BE2C (cell line): Measurements from ENCODE around the gene CFAP157.

Experiments
- DNase-seq: peaks from one replicate; pipeline ENCODE4 v3.0.0-alpha.2; 2020
- H3K27me3 ChIP-seq: fragments of 250-450 bp; sonication (Bioruptor Pico); 2 replicates; pipeline ENCODE4 v1.5.1; 2020; ENCODE audit warnings: mild to moderate bottlenecking
- H3K36me3 ChIP-seq: fragments of 250-450 bp; sonication (Bioruptor Pico); 2 replicates; pipeline ENCODE4 v1.5.1; 2020; ENCODE audit warnings: mild to moderate bottlenecking
- H3K4me1 ChIP-seq: fragments of 250-450 bp; sonication (Bioruptor Pico); 2 replicates; pipeline ENCODE4 v1.5.1; 2020
- H3K4me3 ChIP-seq: 2 replicates; pipeline ENCODE4 v1.5.1; 2011; ENCODE audit warnings: low read depth, low read length
- H3K9me3 ChIP-seq: fragments of 250-450 bp; sonication (Bioruptor Pico); 2 replicates; pipeline ENCODE4 v1.5.1; 2020
- CTCF ChIP-seq: IDR thresholded peaks from 2 replicates; pipeline ENCODE4 v1.5.1; 2012; ENCODE audit warnings: mild to moderate bottlenecking, low read depth, low read length

The CFAP157 gene

GRCh38 chr9:127700594-127701255 is 6.1 kb upstream of the CFAP157 start:
- no peak for TF ChIP-seq CTCF
- Histone ChIP-seq H3K9me3 (no peaks in the 10 kb centered on the region), H3K4me1 (peaks cover 11% of the 10 kb centered on the region; the same call in 1 of the 2 replicates), H3K36me3 (no peaks in the 10 kb centered on the region), H3K27me3 (no peaks in the 10 kb centered on the region), H3K4me3 (no peak overlapping the region)
- DNase-seq = no peak

GRCh38 chr9:127703289-127703946 is 3.4 kb upstream of the CFAP157 start:
- Histone ChIP-seq H3K36me3 (no peaks in the 10 kb centered on the region), H3K4me1 (peaks cover 16% of the 10 kb centered on the region), H3K4me3 (no peak overlapping the region), H3K9me3 (peaks cover under 1% of the 10 kb centered on the region; the same call in 1 of the 2 replicates), H3K27me3 (no peaks in the 10 kb centered on the region)
- DNase-seq = no peak
- no peak for TF ChIP-seq CTCF

- H3K36me3 ChIP-seq = no peaks in the 10 kb centered on the region; the same call in 1 of the 2 replicates
- peaks cover 8% of the 10 kb centered on the region; the same call in 1 of the 2 replicates for H3K9me3 ChIP-seq
- DNase-seq = no peak
- no peaks in the 10 kb centered on the region for H3K27me3 ChIP-seq
- no peak for TF ChIP-seq CTCF
- H3K4me3 ChIP-seq = no peak overlapping the region
- H3K4me1 ChIP-seq = peaks cover 9% of the 10 kb centered on the region
Observed at GRCh38 chr9:127705577-127706379, 1.0 kb upstream of the CFAP157 start.

- Histone ChIP-seq H3K4me3 (no peak overlapping the region), H3K9me3 (peaks cover 8% of the 10 kb centered on the region; the same call in 1 of the 2 replicates), H3K4me1 (peaks cover 5% of the 10 kb centered on the region; the same call in 1 of the 2 replicates), H3K27me3 (no peaks in the 10 kb centered on the region), H3K36me3 (no peaks in the 10 kb centered on the region; the same call in 1 of the 2 replicates)
- DNase-seq = no peak
- TF ChIP-seq CTCF = 0 out of 2 replicates have a peak, but pooled peaks have one; percentile 5
Observed at GRCh38 chr9:127707766-127708165, 978 bp downstream of the CFAP157 start.

- Histone ChIP-seq H3K27me3 (no peaks in the 10 kb centered on the region), H3K4me3 (no peak overlapping the region)
- TF ChIP-seq CTCF = no peak
Observed at GRCh38 chr9:127708952-127709587, 2.3 kb downstream of the CFAP157 start.

More at GRCh38 chr9:127708952-127709587, 2.3 kb downstream of the CFAP157 start:
- DNase-seq = no peak
- Histone ChIP-seq H3K4me1 (peaks cover 5% of the 10 kb centered on the region; the same call in 1 of the 2 replicates), H3K9me3 (peaks cover 8% of the 10 kb centered on the region; the same call in 1 of the 2 replicates), H3K36me3 (no peaks in the 10 kb centered on the region; the same call in 1 of the 2 replicates)
